HCT116 (cell line): ENCODE results near the gene FAM13A.

Experiments
- ATF3 ChIP-seq: IDR thresholded peaks from 2 replicates; pipeline ENCODE4 v1.6.1; 2012
- CTCF ChIP-seq, 3 experiments: fragments of 200-600 bp in 1 of 3; sonication (generic) in 1 of 3; IDR thresholded peaks in 2 of 3; conservative IDR thresholded peaks in 1 of 3; 2 replicates each; pipeline ENCODE4 v1.5.1; 2012 to 2017; ENCODE audit warnings: low read depth in 2 of 3, low read length in 2 of 3, antibody characterized with exemption in 1 of 3, borderline replicate concordance in 1 of 3, control low read depth in 1 of 3, mild to moderate bottlenecking in 1 of 3, mixed read lengths in 1 of 3, mixed run types in 1 of 3, moderate library complexity in 1 of 3; ENCODE audit not compliant: insufficient read depth in 1 of 3
- EZH2 ChIP-seq: fragments of 200-600 bp; sonication (generic); IDR thresholded peaks from 2 replicates; pipeline ENCODE4 v1.6.1; 2017; ENCODE audit warnings: antibody characterized with exemption, mixed run types
- POLR2A ChIP-seq: IDR thresholded peaks from 2 replicates; pipeline ENCODE4 v1.7.0; 2011; ENCODE audit warnings: borderline replicate concordance; ENCODE audit not compliant: insufficient read depth, insufficient read length; ENCODE audit errors: extremely low read depth
- POLR2AphosphoS5 ChIP-seq: IDR thresholded peaks from 2 replicates; pipeline ENCODE4 v1.6.1; 2011; ENCODE audit warnings: mild to moderate bottlenecking, low read depth, low read length, moderate library complexity
- RAD21 ChIP-seq: IDR thresholded peaks from 2 replicates; pipeline ENCODE4 v1.6.1; 2012; ENCODE audit warnings: low read depth, mild to moderate bottlenecking
- REST ChIP-seq: IDR thresholded peaks from 2 replicates; pipeline ENCODE4 v1.6.1; 2012; ENCODE audit warnings: low read depth
- YY1 ChIP-seq: IDR thresholded peaks from 2 replicates; pipeline ENCODE4 v1.6.1; 2011; ENCODE audit warnings: low read length, low read depth, moderate library complexity, mild to moderate bottlenecking; ENCODE audit not compliant: insufficient replicate concordance; ENCODE audit errors: extremely low read depth

- no peak for TF ChIP-seq CTCF (IDR thresholded peaks at IDR 0.05 in 2 of 3, conservative IDR thresholded peaks at IDR 0.05 in 1 of 3; ENCODE audit: borderline replicate concordance in 1 of 3, insufficient read depth in 1 of 3, low read depth in 2 of 3, low read length in 2 of 3)
- no peak for TF ChIP-seq POLR2A
- TF ChIP-seq REST = no peak
- TF ChIP-seq YY1 = no peak
- TF ChIP-seq EZH2 = no peak
- TF ChIP-seq ATF3 = no peak
- no peak for TF ChIP-seq RAD21
- TF ChIP-seq POLR2AphosphoS5 = no peak
Measured at GRCh38 chr4:88731381-88731780, 325.6 kb downstream of the FAM13A start.
